Cardiac fibroblast (primary cell): Measurements from ENCODE around the gene PRKN.

Experiments used
- DNase-seq, 2 donors: peaks; one replicate each; pipeline versions ENCODE4 v3.0.0 to v3.0.0-alpha.2; 2010; ENCODE audit warnings: low read depth in 2 of 2
- H3K4me3 ChIP-seq, 2 donors: replicated peaks in 1 of 2; 1 replicate in 1 of 2; 2 replicates in 1 of 2; pipeline ENCODE4 v1.5.1; 2011; ENCODE audit warnings: low read depth in 2 of 2, low read length in 2 of 2, mild to moderate bottlenecking in 2 of 2, moderate library complexity in 1 of 2
- TF ChIP-seq, protein P1 (sequence below): IDR thresholded peaks from one replicate; pipeline ENCODE4 v1.5.1; 2011; ENCODE audit warnings: low read depth, mild to moderate bottlenecking, low read length, inconsistent platforms

Gene PRKN

DNA sequence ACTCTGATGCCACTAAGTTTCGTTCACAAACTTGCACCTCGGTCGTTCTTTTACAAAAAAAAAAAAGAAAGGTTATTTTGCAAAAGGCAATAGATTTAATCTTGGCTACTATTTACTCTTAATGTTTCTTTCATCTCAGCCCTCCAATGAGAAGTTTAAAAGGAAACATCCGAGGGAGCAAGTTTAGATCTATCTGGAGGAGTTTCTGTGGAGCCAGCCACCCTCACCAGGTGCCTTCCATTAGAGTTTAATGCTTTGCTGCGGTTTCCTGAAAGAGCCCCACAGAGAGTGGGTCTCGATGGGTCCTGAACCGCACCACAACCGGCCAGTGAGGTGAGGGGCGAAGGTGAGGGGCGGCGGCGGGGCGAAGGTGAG, 632 bp downstream of the PRKN start:
- DNase-seq, result peak; percentile 3 to 8
- TF ChIP-seq, protein P1, sequence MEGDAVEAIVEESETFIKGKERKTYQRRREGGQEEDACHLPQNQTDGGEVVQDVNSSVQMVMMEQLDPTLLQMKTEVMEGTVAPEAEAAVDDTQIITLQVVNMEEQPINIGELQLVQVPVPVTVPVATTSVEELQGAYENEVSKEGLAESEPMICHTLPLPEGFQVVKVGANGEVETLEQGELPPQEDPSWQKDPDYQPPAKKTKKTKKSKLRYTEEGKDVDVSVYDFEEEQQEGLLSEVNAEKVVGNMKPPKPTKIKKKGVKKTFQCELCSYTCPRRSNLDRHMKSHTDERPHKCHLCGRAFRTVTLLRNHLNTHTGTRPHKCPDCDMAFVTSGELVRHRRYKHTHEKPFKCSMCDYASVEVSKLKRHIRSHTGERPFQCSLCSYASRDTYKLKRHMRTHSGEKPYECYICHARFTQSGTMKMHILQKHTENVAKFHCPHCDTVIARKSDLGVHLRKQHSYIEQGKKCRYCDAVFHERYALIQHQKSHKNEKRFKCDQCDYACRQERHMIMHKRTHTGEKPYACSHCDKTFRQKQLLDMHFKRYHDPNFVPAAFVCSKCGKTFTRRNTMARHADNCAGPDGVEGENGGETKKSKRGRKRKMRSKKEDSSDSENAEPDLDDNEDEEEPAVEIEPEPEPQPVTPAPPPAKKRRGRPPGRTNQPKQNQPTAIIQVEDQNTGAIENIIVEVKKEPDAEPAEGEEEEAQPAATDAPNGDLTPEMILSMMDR, result no peak
- H3K4me3 ChIP-seq, result peak overlapping the region; percentile 75 to 83

DNA sequence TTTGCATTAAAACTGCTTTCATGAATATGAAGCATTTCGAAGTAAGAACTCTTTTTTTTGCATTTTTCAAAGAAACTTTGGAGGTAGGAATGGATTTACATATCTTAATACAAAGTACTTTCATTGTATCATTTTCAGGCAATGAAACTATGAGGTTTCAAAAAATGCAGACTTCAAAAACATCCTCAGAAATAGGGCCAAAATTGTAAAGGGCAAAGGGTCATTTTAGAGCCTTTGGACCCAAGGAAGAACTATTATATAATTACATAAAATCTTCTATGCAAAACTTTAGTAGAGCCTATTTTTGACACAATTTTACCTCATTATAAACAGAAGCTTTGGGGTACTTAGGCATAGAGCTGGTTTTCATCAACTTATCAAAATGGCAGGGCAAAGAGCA, 4.9 kb downstream of the PRKN start:
- TF ChIP-seq, protein P1, result no peak

DNA sequence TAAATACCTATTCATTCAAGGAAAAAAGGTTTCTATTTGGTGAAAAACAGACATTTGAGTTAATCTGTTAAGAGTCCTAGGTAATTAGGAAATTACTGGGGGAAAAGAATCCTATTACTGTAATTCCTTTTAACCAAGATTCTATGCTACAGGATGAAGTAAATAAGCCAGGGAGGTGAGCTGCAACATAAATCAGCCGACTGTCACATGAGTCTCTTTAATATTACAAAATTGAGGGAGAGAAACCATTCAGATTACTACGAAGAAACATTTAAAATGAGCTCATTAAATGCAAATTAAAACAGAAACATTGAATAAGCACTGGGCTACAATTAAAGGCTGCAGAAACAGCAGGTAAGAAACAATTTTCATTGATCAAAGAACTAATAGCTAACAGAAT, 5.3 kb downstream of the PRKN start:
- DNase-seq, result no peak
- H3K4me3 ChIP-seq, result no peak overlapping the region
- TF ChIP-seq, protein P1, result no peak

More for the DNA sequence above, 4.9 kb downstream of the PRKN start:
- no peak for DNase-seq
- no peak overlapping the region for H3K4me3 ChIP-seq

DNA sequence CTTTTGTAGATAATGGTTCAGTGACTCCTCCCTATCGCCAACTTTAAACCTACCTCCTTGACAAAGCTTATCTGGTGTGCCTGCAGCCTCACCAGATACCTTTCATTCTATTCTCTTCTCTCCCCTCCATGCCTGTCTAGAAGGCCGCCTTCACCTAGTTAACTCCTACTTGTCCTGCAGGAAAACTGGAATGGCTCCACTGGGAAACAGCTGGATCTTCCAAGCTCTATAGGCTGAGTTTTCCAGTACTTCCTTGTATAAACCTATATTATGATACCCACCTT, 6.2 kb downstream of the PRKN start:
- no peak for DNase-seq
- H3K4me3 ChIP-seq, result no peak overlapping the region
- TF ChIP-seq, protein P1, result no peak

DNA sequence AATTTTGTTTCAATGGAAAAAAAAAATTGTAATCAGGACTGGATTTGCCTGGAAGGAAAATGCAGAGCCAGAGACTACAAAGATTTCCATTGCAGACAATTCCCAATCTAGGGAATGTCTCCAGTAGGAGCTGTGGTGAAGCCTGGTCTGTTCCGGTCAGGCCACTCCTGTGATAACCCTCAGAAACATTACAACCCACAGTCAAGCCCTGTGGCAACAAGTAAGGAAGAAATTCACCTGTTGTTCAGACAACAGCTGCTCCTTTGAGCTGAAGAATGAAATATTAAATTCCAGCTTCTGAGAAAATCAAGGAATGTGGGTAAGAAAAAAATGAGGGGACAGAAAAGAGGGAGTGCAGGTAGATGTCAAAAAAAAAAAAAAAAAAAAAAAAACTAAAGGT, 8.0 kb downstream of the PRKN start:
- TF ChIP-seq, protein P1, result no peak
- no peak for DNase-seq
- no peak overlapping the region for H3K4me3 ChIP-seq

DNA sequence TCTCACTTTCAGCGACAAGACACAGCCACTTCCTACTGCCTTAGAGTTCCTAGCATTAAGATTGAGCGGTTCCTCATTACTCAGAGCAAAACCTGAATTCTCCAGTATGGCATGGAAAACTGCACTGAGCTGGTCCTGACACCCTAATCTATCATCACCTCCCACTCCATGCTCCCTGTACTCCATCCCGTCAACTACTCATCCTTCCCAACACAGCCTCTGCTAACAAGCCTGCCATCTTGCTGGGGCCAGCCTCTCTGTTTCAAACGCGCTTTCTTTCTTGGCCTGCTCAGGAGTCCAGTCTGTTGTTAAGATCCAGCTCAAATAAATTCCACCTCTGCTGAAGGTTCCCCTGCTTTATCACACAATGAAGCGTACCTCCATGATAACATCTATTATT, 12.0 kb downstream of the PRKN start:
- no peak overlapping the region for H3K4me3 ChIP-seq
- DNase-seq, result no peak
- TF ChIP-seq, protein P1, result no peak

DNA sequence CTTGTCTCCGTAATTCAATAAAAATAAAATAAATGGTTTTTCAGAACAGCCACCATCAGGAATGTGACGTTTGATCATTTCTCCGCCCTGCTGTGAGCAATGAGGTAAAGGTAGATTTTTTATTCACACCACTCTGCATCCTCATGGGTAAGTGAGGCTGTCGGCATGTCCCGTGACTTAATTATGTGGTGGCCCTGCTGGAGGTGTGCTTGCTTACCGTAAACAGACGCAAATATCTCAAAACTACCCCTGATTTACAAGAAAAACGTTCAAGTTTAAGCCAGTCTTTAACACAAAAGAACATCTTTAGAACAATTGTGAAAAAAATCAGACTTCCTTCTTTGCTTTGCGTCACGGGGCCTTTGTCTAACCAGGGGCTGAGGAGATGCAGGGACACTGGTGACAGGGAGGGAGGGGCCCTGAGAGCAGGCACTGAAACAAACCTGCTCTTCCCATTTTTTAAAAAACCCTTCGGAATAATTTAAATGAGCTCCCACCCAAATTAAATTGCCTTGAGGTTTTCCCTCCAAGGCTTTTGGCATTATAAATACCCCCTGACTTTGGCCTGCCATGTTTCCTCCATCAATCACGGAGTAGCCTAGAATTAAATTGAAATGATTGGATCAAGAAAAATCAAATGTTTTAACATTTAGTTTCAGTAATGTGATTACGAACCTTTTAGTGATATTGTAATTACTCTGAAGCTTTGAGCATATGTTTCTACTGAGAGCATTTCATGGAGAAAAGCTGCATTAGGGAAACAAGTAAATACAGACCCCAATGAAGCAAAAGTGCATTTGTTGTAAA, 13.4 kb downstream of the PRKN start:
- TF ChIP-seq, protein P1, result no peak

More for the DNA sequence above, 13.4 kb downstream of the PRKN start:
- no peak overlapping the region for H3K4me3 ChIP-seq
- DNase-seq, result no peak
